CD4-positive, alpha-beta memory T cell (primary cell): ENCODE measurements around the gene EMC8. TPM values are rescaled to one million over a fixed set of nuclear protein-coding genes. Genes with fewer than 3 reads are reported as not detected.

Experiments used
- CTCF ChIA-PET: fragments of 350-600 bp; sonication (Branson Sonifier 250); formaldehyde crosslinking; loops from one replicate; lab custom pipeline; 2021; ENCODE audit warnings: inconsistent platforms; ENCODE audit not compliant: partially characterized antibody; lab: Charles Lee
- POLR2A ChIA-PET: fragments of 350-600 bp; sonication (Branson Sonifier 250); formaldehyde crosslinking; loops from one replicate; lab custom pipeline; 2021; ENCODE audit not compliant: partially characterized antibody; lab: Charles Lee
- DNase-seq, 5 donors: peaks; one replicate each; pipeline versions ENCODE4 v3.0.0 to v3.0.0-alpha.2; 2020 to 2022; ENCODE audit warnings: mixed read lengths in 1 of 5
- H3K27ac ChIP-seq: one replicate; pipeline ENCODE4 v1.7.0; 2013; ENCODE audit warnings: low read depth, low read length
- H3K27me3 ChIP-seq: 2 replicates; pipeline ENCODE4 v1.7.0; 2013; ENCODE audit warnings: mild to moderate bottlenecking, low read length, moderate library complexity; ENCODE audit not compliant: insufficient read depth
- H3K36me3 ChIP-seq: 2 replicates; pipeline ENCODE4 v1.7.0; 2013; ENCODE audit warnings: mild to moderate bottlenecking, low read length, moderate library complexity; ENCODE audit not compliant: insufficient read depth
- H3K4me1 ChIP-seq: 2 replicates; pipeline ENCODE4 v1.7.0; 2013; ENCODE audit warnings: mild to moderate bottlenecking, low read length, moderate library complexity; ENCODE audit not compliant: insufficient read depth
- H3K4me3 ChIP-seq, 2 donors: one replicate each; pipeline ENCODE4 v1.7.0; 2013; ENCODE audit warnings: low read length in 2 of 2, mild to moderate bottlenecking in 1 of 2
- H3K9me3 ChIP-seq, 2 donors: one replicate each; pipeline ENCODE4 v1.7.0; 2013; ENCODE audit warnings: low read length in 2 of 2, control low read depth in 1 of 2; ENCODE audit not compliant: control insufficient read depth in 1 of 2
- H3K27ac Mint-ChIP-seq, 7 donors: one replicate each; pipeline ENCODE4 v1.8.0; 2020 to 2021; ENCODE audit warnings: mixed read lengths in 7 of 7, mild to moderate bottlenecking in 6 of 7, inconsistent platforms in 3 of 7, moderate library complexity in 3 of 7
- H3K27me3 Mint-ChIP-seq, 2 donors: one replicate each; pipeline ENCODE4 v1.8.0; 2020 to 2021; ENCODE audit warnings: mixed read lengths in 2 of 2
- H3K36me3 Mint-ChIP-seq, 2 donors: one replicate each; pipeline ENCODE4 v1.8.0; 2020 to 2021; ENCODE audit warnings: mixed read lengths in 2 of 2, inconsistent platforms in 1 of 2, mild to moderate bottlenecking in 1 of 2
- H3K4me1 Mint-ChIP-seq, 4 donors: one replicate each; pipeline ENCODE4 v1.8.0; 2020 to 2021; ENCODE audit warnings: mixed read lengths in 4 of 4, mild to moderate bottlenecking in 1 of 4
- H3K4me3 Mint-ChIP-seq, 8 donors: one replicate each; pipeline ENCODE4 v1.8.0; 2020 to 2021; ENCODE audit warnings: mixed read lengths in 8 of 8, mild to moderate bottlenecking in 7 of 8, moderate library complexity in 6 of 8, inconsistent platforms in 3 of 8
- H3K9me3 Mint-ChIP-seq, 8 donors: one replicate each; pipeline ENCODE4 v1.8.0; 2020 to 2021; ENCODE audit warnings: mixed read lengths in 8 of 8, mild to moderate bottlenecking in 5 of 8, inconsistent platforms in 3 of 8, moderate library complexity in 1 of 8
- intact Hi-C: fragments of 100-400 bp; cut with micrococcal nuclease; formaldehyde crosslinking; loops from one replicate; pipeline ENCODE4 v1.15.1; 2023
- polyA plus RNA-seq, 2 donors: library from polyadenylated mRNA; unstranded; fragments of 300-500 nt; fragmentation: Illumina TruSeq; gene quantifications; one replicate each; pipeline ENCODE4 v1.2.3, GENCODE V29; 2021
- total RNA-seq, 2 experiments: library from RNA; stranded (reverse); gene quantifications; one replicate each; pipeline ENCODE4 v1.2.3, GENCODE V29; 2021

The EMC8 gene
- total RNA-seq = 10 to 100 TPM; 22.7 to 22.8 TPM
- 10 to 100 TPM; 22.1 to 22.7 TPM for polyA plus RNA-seq

DNA sequence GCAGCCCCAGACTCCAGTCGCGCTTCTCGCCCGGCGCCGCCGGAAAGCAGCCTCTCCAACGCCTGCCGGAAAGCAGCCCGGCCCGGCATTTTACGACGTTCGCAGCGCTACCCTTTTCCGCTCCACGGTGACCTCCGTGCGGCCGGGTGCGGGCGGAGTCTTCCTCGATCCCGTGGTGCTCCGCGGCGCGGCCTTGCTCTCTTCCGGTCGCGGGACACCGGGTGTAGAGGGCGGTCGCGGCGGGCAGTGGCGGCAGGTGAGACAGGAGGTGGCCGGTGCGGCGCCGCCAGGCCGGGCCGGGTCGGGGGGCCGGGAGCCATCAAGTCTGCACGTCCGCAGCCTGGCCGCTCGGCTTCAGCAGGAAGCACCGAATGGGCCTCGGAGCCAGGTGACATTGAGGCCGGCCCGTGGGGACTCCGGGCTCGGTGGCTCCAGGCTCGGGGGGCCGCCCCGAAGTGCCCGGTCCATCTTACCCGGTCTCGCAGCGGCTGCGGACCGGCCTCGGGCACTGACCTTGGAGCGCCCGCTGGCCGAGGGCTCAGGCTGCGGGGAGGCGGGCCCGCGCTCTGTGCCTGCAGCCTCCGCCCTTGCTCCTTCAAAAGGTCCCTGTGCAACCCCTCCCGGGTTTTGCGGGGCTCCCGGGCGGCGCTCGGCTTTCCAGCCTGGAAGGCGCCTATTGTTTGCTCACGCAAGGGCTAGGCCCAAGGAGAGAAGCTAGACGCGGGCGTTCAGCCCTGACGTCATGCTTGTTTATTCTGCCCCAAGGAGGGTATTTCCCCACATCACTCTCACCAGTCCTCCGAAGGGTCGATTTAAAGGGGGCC, at the start of gene EMC8, which contains the start of gene COX4I1:
Gene EMC8, minus strand, starts transcription at position 48 of the 824 bp plus-strand sequence. CDS start 249 bp downstream, outside the sequence.
Gene COX4I1, plus strand, starts transcription at position 199 of the 824 bp plus-strand sequence. CDS start 1,511 bp downstream, outside the sequence.
- peaks cover 29% of the 10 kb centered on the region for H3K4me1 ChIP-seq
- peak; percentile 90 to 92 (median 91) for DNase-seq
- H3K27me3 Mint-ChIP-seq = no peaks in the 10 kb centered on the region
- intact Hi-C loops = loop anchor here (1.0 to 2.0 kb wide), 2 partner anchors 111 to 137 kb away; partner anchors contain the start of gene GINS2
- H3K27ac ChIP-seq = peak within 1 kb of the TSS; percentile 97
- peak within 1 kb of the TSS; percentile 87 to 96 (median 90) for H3K4me3 Mint-ChIP-seq
- H3K9me3 ChIP-seq = no peaks in the 10 kb centered on the region
- H3K4me3 ChIP-seq = peak within 1 kb of the TSS; percentile 58 to 67
- ChIA-PET POLR2A (no interaction called here), CTCF (interaction anchor here (0.6 to 0.9 kb wide), 2 partner anchors 20 to 1299 kb away, joined by 3 to 4 read pairs; no protein-coding TSS in a partner anchor)
- H3K36me3 Mint-ChIP-seq = peaks cover 47 to 73% of the 10 kb centered on the region in 2 donors
- H3K27ac Mint-ChIP-seq = peak within 1 kb of the TSS; percentile 94 to 97 (median 97)
- H3K36me3 ChIP-seq = peaks cover 34% of the 10 kb centered on the region
- H3K27me3 ChIP-seq = no peaks in the 10 kb centered on the region
- peaks cover 39 to 66% (median 53%) of the 10 kb centered on the region in 4 donors for H3K4me1 Mint-ChIP-seq
- no peaks in the 10 kb centered on the region for H3K9me3 Mint-ChIP-seq

DNA sequence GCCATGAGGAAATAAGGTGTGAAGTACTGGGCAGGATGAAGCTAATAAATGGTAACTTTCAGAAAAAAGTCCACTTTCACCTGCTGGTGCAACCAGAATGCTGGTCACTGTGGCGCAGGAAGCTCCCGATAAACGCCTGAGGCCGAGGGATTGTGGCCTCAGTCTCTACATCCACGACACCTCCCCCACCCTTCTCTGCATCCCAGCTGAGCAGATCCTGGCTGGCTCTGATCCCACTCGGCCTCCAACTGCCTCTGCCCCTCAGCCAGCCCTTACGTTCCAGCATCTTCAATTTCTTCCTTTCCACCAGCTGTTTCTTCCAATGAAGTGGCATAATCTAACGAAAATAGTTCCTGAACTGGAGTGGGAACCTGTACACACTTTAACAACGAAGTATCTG, 49.6 kb upstream of the EMC8 start:
- H3K9me3 Mint-ChIP-seq = no peaks in the 10 kb centered on the region
- DNase-seq = no peak
- H3K4me3 Mint-ChIP-seq = no peak overlapping the region
- ChIA-PET CTCF (interaction anchor here (1.1 to 1.4 kb wide), 2 partner anchors 29 to 138 kb away, joined by 3 to 5 read pairs; no protein-coding TSS in a partner anchor), POLR2A (no interaction called here)
- no peaks in the 10 kb centered on the region for H3K36me3 ChIP-seq
- no peaks in the 10 kb centered on the region for H3K4me1 ChIP-seq
- no peak overlapping the region for H3K27ac ChIP-seq
- no peak overlapping the region for H3K4me3 ChIP-seq
- H3K27me3 Mint-ChIP-seq = peaks cover 3 to 17% of the 10 kb centered on the region in 2 donors
- no peaks in the 10 kb centered on the region for H3K9me3 ChIP-seq
- intact Hi-C loops = no loop called here
- peaks cover 0 to 6% (median 0%) of the 10 kb centered on the region in 4 donors for H3K4me1 Mint-ChIP-seq
- peaks cover 7% of the 10 kb centered on the region for H3K27me3 ChIP-seq
- no peak overlapping the region for H3K27ac Mint-ChIP-seq
- H3K36me3 Mint-ChIP-seq = no peaks in the 10 kb centered on the region

DNA sequence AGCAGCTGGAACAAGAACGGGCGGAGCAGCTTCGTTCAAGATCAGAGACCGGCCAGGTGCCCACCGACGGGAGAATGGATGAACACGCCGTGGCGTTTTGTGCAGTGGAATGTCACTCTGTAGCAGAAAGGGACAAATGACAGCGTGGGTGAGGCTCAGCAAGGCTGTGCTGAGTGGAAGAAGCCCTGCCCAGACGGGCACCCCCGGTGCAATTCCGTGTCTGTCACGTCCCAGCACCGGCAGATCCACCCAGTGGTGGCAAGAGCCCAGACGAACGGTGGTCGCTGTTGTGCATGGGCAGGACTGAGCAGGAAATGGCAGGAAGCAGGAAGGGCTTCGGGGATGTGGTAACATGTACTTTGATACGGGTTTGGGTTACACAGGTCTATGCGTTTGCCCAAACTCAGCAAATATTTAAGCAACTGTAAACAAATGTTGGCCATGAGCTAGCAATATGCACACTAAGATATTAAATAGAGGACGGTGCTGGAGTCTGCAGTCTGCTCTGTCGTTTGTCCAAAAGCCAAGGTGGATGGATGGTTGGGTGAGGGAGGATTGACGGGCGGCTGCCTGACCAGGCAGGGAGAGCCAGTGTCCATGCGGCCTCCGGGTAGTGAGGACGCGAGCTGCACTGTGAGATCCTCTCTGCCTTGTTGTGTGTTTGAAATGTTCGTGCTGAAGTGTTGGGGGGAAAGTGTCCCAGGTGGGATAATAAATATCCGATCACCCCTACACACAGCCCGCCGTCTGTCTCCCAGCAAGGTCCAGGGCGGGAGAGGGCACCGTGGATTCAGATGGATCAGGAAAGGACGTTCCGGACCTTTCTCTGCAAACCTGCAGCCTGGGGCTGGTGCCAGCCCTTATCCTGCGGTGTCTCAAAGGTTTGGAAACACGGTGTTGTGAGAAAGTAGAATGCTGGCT, 48.6 kb upstream of the EMC8 start:
- Mint-ChIP-seq H3K4me1 (peaks cover 0 to 6% (median 0%) of the 10 kb centered on the region in 4 donors), H3K4me3 (no peak overlapping the region), H3K36me3 (no peaks in the 10 kb centered on the region), H3K27ac (no peak overlapping the region), H3K27me3 (peaks cover 5 to 18% of the 10 kb centered on the region in 2 donors), H3K9me3 (peaks cover 0 to 6% (median 0%) of the 10 kb centered on the region in 8 donors)
- Histone ChIP-seq H3K36me3 (no peaks in the 10 kb centered on the region), H3K4me3 (no peak overlapping the region), H3K9me3 (no peaks in the 10 kb centered on the region), H3K27me3 (peaks cover 7% of the 10 kb centered on the region), H3K27ac (no peak overlapping the region), H3K4me1 (no peaks in the 10 kb centered on the region)
- CTCF ChIA-PET = interaction anchor here (1.4 kb wide), 1 partner anchor 139 kb away, joined by 3 read pairs; no protein-coding TSS in a partner anchor
- DNase-seq = no peak
- POLR2A ChIA-PET = no interaction called here
- intact Hi-C loops = no loop called here

GRCh38 chr16:85847036-85847435, 47.7 kb upstream of the EMC8 start:
- Mint-ChIP-seq H3K27ac (no peak overlapping the region), H3K4me3 (no peak overlapping the region), H3K9me3 (peaks cover 0 to 7% (median 0%) of the 10 kb centered on the region in 8 donors), H3K4me1 (peaks cover 0 to 6% (median 0%) of the 10 kb centered on the region in 4 donors), H3K36me3 (no peaks in the 10 kb centered on the region), H3K27me3 (peaks cover 5 to 19% of the 10 kb centered on the region in 2 donors)
- ChIA-PET CTCF (no interaction called here), POLR2A (no interaction called here)
- no peaks in the 10 kb centered on the region for H3K9me3 ChIP-seq
- no peaks in the 10 kb centered on the region for H3K4me1 ChIP-seq
- peaks cover 7% of the 10 kb centered on the region for H3K27me3 ChIP-seq
- no peak for DNase-seq
- intact Hi-C loops = no loop called here
- no peak overlapping the region for H3K4me3 ChIP-seq
- H3K27ac ChIP-seq = no peak overlapping the region
- H3K36me3 ChIP-seq = no peaks in the 10 kb centered on the region

DNA sequence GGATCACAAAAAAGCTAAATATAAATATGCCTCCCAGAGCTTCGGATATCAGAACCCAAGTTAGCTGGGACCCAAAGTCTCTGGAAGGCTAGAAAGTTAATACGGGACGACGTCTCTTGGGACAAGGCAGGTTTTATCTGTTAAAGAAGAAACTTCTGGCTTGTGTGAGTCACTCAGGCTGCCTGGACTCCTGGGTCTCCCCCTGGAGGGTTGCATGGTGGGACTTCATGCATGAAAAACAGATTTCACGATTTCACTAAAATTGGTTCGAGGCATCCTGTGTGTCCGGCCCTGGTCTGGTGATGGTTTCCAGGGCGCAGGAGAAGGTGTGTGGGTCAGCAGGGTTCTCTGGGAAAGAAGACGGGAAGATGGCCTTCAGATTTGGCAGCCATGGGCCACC, 47.1 kb upstream of the EMC8 start:
- Histone ChIP-seq H3K4me1 (no peaks in the 10 kb centered on the region), H3K9me3 (no peaks in the 10 kb centered on the region), H3K4me3 (no peak overlapping the region), H3K27ac (no peak overlapping the region), H3K36me3 (no peaks in the 10 kb centered on the region), H3K27me3 (peaks cover 7% of the 10 kb centered on the region)
- intact Hi-C loops = no loop called here
- ChIA-PET POLR2A (no interaction called here), CTCF (interaction anchor here (1.1 kb wide), 1 partner anchor 27 kb away, joined by 3 read pairs; no protein-coding TSS in a partner anchor)
- DNase-seq = no peak
- peaks cover 5 to 19% of the 10 kb centered on the region in 2 donors for H3K27me3 Mint-ChIP-seq
- peaks cover 0 to 7% (median 0%) of the 10 kb centered on the region in 8 donors for H3K9me3 Mint-ChIP-seq
- no peaks in the 10 kb centered on the region for H3K36me3 Mint-ChIP-seq
- no peak overlapping the region for H3K4me3 Mint-ChIP-seq
- H3K27ac Mint-ChIP-seq = no peak overlapping the region
- peaks cover 0 to 6% (median 0%) of the 10 kb centered on the region in 4 donors for H3K4me1 Mint-ChIP-seq

GRCh38 chr16:85845266-85845665, 45.9 kb upstream of the EMC8 start:
- ChIA-PET POLR2A (no interaction called here), CTCF (interaction anchor here (0.6 to 1.1 kb wide), 3 partner anchors 24 to 172 kb away, joined by 3 read pairs; no protein-coding TSS in a partner anchor)
- intact Hi-C loops = no loop called here
- Mint-ChIP-seq H3K4me1 (peaks cover 0 to 6% (median 0%) of the 10 kb centered on the region in 4 donors), H3K9me3 (peaks cover 0 to 7% (median 0%) of the 10 kb centered on the region in 8 donors), H3K36me3 (no peaks in the 10 kb centered on the region), H3K4me3 (no peak overlapping the region), H3K27me3 (peaks cover 2 to 19% of the 10 kb centered on the region in 2 donors), H3K27ac (no peak overlapping the region)
- Histone ChIP-seq H3K36me3 (no peaks in the 10 kb centered on the region), H3K4me3 (no peak overlapping the region), H3K4me1 (no peaks in the 10 kb centered on the region), H3K27ac (no peak overlapping the region), H3K9me3 (no peaks in the 10 kb centered on the region), H3K27me3 (peaks cover 7% of the 10 kb centered on the region)
- DNase-seq = no peak
